Activated CD8-positive, alpha-beta memory T cell treated with anti-CD3 and anti-CD28 coated beads, Interleukin-2, amount 50 U/mL, for 24 hours (primary cell): ENCODE data around the gene GRAMD1A.

ENCODE experiments used
- DNase-seq: peaks from one replicate; pipeline ENCODE4 v3.0.0-alpha.2; 2020; ENCODE audit errors: extremely low read depth

The GRAMD1A gene

DNA sequence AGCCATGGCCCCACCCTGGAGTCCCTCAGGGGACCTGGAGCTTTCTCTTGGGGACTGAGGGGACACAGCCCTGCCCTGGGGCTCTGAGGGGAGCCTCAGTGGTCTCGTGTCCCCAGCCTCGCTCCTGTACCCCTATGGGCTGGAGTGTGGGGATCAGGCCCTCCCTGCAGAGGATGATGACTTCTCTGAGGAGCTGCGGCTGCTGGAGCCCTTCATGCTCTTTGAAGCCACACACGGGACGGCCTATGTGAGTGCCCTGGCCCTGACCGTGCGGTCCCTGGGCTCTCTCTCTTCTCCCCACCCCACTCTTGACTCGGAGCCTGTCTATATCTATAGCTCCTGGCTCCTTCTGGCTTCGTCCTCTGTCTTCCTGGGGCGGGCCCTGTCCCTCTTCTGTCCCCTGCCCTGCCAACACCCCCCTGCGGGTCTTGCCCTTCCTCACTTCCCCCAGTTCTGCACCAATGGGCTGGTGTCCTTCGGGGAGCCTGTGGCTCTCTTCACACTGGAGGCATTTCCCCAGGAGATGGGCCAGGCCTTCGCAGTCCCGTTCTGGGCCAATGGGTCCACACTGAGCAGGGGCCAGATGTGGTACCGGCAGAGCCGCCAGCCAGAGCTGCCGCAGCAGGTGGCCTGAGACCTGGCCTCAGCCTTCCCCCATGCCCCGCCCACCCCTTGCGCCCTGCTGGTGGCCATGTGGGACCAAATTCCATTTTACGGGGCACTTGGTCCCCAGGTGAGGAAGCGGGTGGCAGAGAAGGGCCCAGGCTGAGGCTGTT lies 74.5 kb downstream of the GRAMD1A start:
- DNase-seq: no peak

DNA sequence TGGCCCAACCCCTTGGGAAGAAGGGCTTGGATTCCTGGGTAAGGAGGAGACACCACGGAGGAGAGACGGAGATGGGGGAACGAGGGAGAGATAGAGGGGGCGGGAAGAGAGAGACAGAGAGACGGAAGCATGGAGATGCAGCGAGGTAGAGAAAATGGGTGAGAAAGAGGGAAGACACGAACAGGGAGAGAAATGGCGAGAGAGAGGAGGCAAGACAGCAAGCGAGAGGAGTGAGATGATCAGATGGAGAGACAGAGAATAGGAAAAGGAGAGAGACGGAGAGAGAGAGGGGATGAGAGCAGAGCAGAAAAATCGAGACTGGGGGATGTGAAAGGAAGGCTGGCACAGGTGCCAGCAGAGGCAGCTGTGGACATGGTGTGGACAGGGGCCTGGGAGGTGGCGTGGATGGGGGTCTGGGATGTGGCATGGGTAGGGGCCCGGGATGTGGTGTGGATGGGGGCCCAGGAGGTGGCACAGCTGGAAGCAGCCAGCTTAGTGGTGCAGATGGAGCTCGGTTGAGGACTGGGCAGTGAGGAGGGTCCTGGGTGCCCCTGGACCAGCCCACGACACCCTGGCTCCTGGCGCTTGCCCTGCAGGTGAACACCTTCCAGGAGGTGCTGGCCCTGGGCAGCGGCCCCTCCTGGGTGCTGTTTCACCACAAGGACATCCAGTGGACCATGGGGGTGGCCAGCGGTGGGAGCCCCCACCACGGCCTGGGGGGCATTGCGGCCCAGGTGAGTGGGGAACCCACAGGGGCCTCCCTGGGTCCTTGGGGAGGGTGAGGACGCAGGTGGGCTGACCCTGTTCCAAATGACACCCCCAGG lies 75.3 kb downstream of the GRAMD1A start:
- DNase-seq: no peak

DNA sequence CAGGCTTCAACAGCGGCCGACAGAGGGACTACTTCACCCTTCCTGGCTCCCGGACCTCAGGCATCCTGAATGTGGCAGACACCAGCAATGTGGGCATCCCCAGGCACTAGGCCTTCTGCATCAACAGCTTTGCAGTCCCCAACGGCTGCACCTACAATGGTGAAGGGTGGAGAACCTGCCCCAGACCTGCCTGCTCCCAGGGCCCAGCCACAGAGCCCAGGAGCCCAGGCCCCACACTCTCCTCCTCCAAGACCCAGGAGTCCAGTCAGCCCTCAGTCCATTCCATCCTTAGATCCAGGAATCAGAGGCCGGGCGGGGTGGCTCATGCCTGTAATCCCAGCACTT lies 75.9 kb downstream of the GRAMD1A start:
- no peak for DNase-seq
